ENCODE results near the gene TMEM236. TPM values are rescaled to one million over a fixed set of nuclear protein-coding genes. Genes with fewer than 3 reads are reported as not detected.

The TMEM236 gene
- total RNA-seq, 1 experiment from 2014 or later = 0.04 TPM

- intact Hi-C loops (cut with micrococcal nuclease) = no loop called here
- no peak overlapping the region for H3K27ac ChIP-seq (ENCODE audit: low read length)
- no peak overlapping the region for H2AFZ ChIP-seq (ENCODE audit: low read length)
- no peak for DNase-seq
- no peak for ATAC-seq
- CTCF ChIA-PET = no interaction called here
- no peak overlapping the region for H3K4me3 ChIP-seq (ENCODE audit: low read length)
- no peak overlapping the region for H3K9ac ChIP-seq (ENCODE audit: low read length)
- no peaks in the 10 kb centered on the region for H3K27me3 ChIP-seq (ENCODE audit: low read length)
- POLR2A ChIA-PET (ENCODE audit: unreplicated experiment) = no interaction called here
- H3K9me3 ChIP-seq (ENCODE audit: low read length) = no peaks in the 10 kb centered on the region
- no peaks in the 10 kb centered on the region for H3K4me1 ChIP-seq (ENCODE audit: insufficient read depth, low read length)
- no peaks in the 10 kb centered on the region for H3K79me2 ChIP-seq (ENCODE audit: low read length)
- no peak overlapping the region for H3K4me2 ChIP-seq (ENCODE audit: low read length)
- no peaks in the 10 kb centered on the region for H4K20me1 ChIP-seq (ENCODE audit: low read length)
- no TSS peak for BruUV-seq (replicated peaks)
- TF ChIP-seq EZH2 (IDR thresholded peaks at IDR 0.05; ENCODE audit: low read length, unreplicated experiment) (no peak), CTCF (conservative IDR thresholded peaks at IDR 0.05; ENCODE audit: low read depth, low read length) (no peak), EZH2phosphoT487 (IDR thresholded peaks at IDR 0.05; ENCODE audit: borderline replicate concordance, low read length) (no peak)
- no peaks in the 10 kb centered on the region for H3F3A ChIP-seq (ENCODE audit: low read length, unreplicated experiment)
- no peaks in the 10 kb centered on the region for H3K36me3 ChIP-seq (ENCODE audit: low read depth, low read length)
- no peaks in the 10 kb centered on the region for H3K9me2 ChIP-seq (replicated peaks; ENCODE audit: low read length)
Observed at GRCh38 chr10:17749890-17750289, 2.1 kb upstream of the TMEM236 start.

GRCh38 chr10:17756557-17757217 is 4.7 kb downstream of the TMEM236 start:
- H3K4me2 ChIP-seq (ENCODE audit: low read length) = no peak overlapping the region
- intact Hi-C loops (cut with micrococcal nuclease) = no loop called here
- no peaks in the 10 kb centered on the region for H3K79me2 ChIP-seq (ENCODE audit: low read length)
- H3K9me2 ChIP-seq (replicated peaks; ENCODE audit: low read length) = no peaks in the 10 kb centered on the region
- H3K9ac ChIP-seq (ENCODE audit: low read length) = no peak overlapping the region
- H3K27ac ChIP-seq (ENCODE audit: low read length) = no peak overlapping the region
- ChIA-PET POLR2A (ENCODE audit: unreplicated experiment) (no interaction called here), CTCF (no interaction called here)
- H4K20me1 ChIP-seq (ENCODE audit: low read length) = no peaks in the 10 kb centered on the region
- TF ChIP-seq EZH2phosphoT487 (IDR thresholded peaks at IDR 0.05; ENCODE audit: borderline replicate concordance, low read length) (no peak), EZH2 (IDR thresholded peaks at IDR 0.05; ENCODE audit: low read length, unreplicated experiment) (no peak), CTCF (conservative IDR thresholded peaks at IDR 0.05; ENCODE audit: low read depth, low read length) (no peak)
- no peaks in the 10 kb centered on the region for H3K27me3 ChIP-seq (ENCODE audit: low read length)
- no peak overlapping the region for H2AFZ ChIP-seq (ENCODE audit: low read length)
- H3F3A ChIP-seq (ENCODE audit: low read length, unreplicated experiment) = no peaks in the 10 kb centered on the region
- DNase-seq (no peak), ATAC-seq (no peak)
- H3K4me1 ChIP-seq (ENCODE audit: insufficient read depth, low read length) = no peaks in the 10 kb centered on the region
- no peak overlapping the region for H3K4me3 ChIP-seq (ENCODE audit: low read length)
- no peaks in the 10 kb centered on the region for H3K9me3 ChIP-seq (ENCODE audit: low read length)
- no peaks in the 10 kb centered on the region for H3K36me3 ChIP-seq (ENCODE audit: low read depth, low read length)
- no TSS peak for BruUV-seq (replicated peaks)

GRCh38 chr10:17758200-17758599 is 6.2 kb downstream of the TMEM236 start:
- TF ChIP-seq EZH2 (IDR thresholded peaks at IDR 0.05; ENCODE audit: low read length, unreplicated experiment) (no peak), EZH2phosphoT487 (IDR thresholded peaks at IDR 0.05; ENCODE audit: borderline replicate concordance, low read length) (no peak), CTCF (conservative IDR thresholded peaks at IDR 0.05; ENCODE audit: low read depth, low read length) (no peak)
- Histone ChIP-seq H3K9me2 (replicated peaks; ENCODE audit: low read length) (no peaks in the 10 kb centered on the region), H3K36me3 (ENCODE audit: low read depth, low read length) (no peaks in the 10 kb centered on the region), H3K4me1 (ENCODE audit: insufficient read depth, low read length) (no peaks in the 10 kb centered on the region), H3K4me2 (ENCODE audit: low read length) (no peak overlapping the region), H4K20me1 (ENCODE audit: low read length) (no peaks in the 10 kb centered on the region), H3K9me3 (ENCODE audit: low read length) (no peaks in the 10 kb centered on the region), H2AFZ (ENCODE audit: low read length) (no peak overlapping the region), H3K4me3 (ENCODE audit: low read length) (no peak overlapping the region), H3K9ac (ENCODE audit: low read length) (no peak overlapping the region), H3K27ac (ENCODE audit: low read length) (no peak overlapping the region), H3K79me2 (ENCODE audit: low read length) (no peaks in the 10 kb centered on the region), H3F3A (ENCODE audit: low read length, unreplicated experiment) (no peaks in the 10 kb centered on the region), H3K27me3 (ENCODE audit: low read length) (no peaks in the 10 kb centered on the region)
- BruUV-seq (replicated peaks) = no TSS peak
- ChIA-PET CTCF (no interaction called here), POLR2A (ENCODE audit: unreplicated experiment) (no interaction called here)
- intact Hi-C loops (cut with micrococcal nuclease) = no loop called here
- ATAC-seq (no peak), DNase-seq (no peak)
